Stimulated activated CD4-positive, alpha-beta T cell treated with anti-CD3 and anti-CD28 coated beads, Interleukin-12 subunit alpha, Interleukin-12 subunit beta, amount 100 ng/mL, for 24 hours (primary cell): ENCODE data around the gene KPNA5.
"Not testable (repeated sequence)": the region's sequence is repeated elsewhere in the genome, so short reads cannot be mapped to it uniquely, and the experiment has no call there.

Experiments used
- DNase-seq, 2 experiments: peaks; one replicate each; pipeline ENCODE4 v3.0.0-alpha.2; 2020; ENCODE audit warnings: low read depth in 2 of 2

The KPNA5 gene

DNA sequence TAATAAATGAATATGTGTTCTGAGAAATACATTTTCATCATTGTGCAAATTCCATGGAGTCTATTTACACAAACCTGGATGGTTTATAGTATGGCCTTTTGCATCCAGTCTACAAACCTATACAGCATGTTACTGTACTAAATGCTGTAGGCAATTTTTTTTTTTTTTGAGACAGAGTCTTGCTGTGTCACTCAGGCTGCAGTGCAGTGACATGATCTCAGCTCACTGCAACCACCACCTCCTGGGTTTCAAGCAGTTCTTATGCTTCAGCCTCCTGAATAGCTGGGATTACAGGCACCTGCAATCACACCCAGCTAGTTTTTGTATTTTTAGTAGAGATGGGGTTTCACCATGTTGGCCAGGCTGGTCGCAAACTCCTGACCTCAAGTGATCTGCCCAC lies 22.9 kb downstream of the KPNA5 start:
- DNase-seq = not testable (repeated sequence)

DNA sequence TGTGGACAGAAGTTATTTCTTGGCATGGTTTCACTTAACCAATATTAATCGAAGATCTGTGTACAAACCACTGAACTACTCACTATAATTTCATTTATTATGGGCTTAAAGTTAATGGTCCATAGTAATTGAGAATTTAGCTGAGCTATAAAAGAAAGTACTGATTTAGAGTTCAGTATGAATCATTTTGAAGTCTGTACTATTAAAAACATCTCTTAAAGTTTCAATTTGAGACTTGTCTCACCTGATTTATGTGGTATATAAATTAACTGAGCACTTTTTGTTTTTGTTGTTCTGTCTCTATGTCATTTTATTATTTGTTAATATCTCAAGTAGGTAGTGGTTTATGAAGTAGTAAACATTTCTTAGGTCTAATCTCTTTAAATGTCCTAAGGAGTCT lies 24.9 kb downstream of the KPNA5 start:
- DNase-seq = no peak

DNA sequence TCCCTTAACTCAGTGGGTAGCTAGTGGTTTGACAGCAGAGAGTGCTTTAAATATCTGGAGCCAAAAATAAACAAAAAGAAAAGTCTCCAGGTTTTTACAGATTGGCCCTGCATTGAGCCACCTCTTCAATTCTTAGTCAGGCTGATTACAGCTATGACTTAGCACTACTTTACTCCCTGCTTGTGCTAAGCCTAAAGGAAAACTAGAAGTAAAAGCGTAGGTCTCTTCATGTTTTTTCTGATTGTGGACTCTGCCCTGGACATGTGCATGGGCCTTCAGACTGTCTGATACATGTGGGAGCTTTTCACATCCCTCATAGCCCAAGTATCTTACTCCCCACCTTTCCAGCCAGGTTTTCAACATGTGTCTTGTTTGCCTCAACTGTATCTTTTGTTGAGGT lies 33.3 kb downstream of the KPNA5 start:
- DNase-seq = no peak

DNA sequence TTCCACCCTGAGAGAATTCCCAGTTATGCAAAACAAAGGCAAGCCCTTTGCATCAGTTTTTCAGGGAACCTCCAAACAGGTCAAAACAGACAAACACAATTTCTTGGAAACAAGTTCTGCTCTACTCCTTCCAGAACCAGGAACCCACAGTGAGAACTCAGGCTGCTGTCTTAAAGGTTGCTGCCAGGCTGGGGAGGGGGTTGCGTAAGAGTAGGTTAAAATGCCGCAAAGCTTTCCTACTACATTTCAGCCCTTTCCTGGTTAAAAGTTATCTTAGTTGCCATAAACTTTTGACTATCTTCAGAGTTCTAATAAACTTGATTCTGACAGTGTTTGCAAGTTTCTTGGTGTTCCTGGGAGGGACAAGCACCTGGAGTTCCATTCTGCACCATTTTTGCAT lies 33.8 kb downstream of the KPNA5 start:
- no peak for DNase-seq

DNA sequence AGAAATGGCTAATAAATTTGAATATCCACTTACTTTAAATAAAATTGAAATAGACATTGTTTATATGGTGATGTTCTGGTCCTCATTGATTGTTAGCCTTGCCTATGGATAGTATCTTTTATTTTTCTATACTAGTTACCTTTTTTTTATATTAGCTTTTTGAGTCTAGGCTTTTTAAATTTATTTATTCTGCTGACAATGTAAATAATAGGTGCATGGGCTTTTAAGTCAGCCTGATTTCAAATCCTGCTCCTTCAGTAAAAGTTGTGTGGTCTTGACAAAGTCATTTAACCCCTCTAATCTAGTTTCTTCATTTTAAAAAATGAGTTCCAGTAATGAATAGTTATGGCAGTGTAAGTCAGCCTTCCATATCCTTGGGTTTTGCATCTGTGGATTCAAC lies 45.9 kb downstream of the KPNA5 start:
- no peak for DNase-seq

DNA sequence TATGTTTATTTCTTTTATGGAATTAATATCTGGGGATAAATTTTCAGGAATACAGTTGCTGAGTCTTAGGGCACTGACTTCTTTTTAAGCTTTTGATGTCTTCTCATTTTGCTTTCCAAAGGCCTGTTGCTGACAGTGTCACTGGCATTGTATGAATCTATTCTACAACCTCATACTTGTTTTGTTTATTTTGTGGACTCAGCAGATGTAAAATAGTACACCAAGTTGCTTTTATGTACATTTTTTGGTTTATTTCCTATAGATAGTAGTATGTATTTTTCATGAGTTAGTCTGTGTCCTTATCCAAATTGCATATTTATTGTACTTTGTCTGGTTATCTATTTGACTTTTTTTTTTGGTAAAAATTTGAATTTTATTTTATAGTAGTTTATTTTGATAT lies 49.5 kb downstream of the KPNA5 start:
- DNase-seq = no peak

DNA sequence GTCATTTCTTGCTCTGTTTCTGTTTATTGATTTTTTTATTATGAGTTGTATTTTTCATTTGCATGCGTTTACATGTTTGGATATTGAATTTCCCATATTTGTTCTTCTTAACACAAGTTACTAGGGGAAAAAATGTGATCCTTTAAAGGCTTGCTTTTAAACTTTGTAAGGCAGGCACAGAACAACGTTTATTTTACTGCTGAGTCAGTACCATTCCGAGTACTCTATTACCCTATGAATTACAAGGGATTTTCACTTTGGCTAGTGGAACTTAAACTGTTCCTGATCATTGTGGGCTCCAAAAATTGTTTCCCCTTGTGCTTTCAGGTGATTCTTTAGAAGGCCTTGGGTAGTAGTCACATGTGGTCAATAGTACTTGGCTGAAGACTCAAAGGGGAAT lies 56.0 kb downstream of the KPNA5 start:
- DNase-seq = no peak

DNA sequence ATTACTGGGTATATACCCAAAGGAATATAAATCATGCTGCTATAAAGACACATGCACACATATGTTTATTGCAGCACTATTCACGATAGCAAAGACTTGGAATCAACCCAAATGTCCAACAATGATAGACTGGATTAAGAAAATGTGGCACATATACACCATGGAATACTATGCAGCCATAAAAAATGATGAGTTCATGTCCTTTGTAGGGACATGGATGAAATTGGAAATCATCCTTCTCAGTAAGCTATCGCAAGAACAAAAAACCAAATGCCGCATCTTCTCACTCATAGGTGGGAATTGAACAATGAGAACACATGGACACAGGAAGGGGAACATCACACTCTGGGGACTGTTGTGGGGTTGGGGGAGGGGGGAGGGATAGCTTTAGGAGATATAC lies 59.5 kb downstream of the KPNA5 start:
- DNase-seq = not testable (repeated sequence)

DNA sequence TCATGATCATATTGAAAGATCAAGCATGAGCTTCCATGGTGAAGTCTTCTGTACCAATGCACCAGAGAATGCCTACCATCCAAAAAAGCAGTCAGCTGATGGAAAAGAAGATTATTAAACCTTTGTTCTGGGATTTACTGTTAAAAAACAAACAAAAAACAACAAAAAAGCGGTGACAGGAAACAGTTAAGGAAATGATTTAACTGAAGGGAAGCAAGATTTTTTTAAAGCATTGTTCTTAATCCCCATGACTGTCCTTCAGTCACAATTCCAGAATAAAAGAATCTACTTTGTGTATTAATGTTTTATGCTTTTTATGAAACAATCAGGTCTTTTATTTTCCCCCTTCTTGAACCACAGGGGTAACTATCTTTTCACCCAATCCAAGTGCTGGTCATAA lies 60.6 kb downstream of the KPNA5 start:
- no peak for DNase-seq

DNA sequence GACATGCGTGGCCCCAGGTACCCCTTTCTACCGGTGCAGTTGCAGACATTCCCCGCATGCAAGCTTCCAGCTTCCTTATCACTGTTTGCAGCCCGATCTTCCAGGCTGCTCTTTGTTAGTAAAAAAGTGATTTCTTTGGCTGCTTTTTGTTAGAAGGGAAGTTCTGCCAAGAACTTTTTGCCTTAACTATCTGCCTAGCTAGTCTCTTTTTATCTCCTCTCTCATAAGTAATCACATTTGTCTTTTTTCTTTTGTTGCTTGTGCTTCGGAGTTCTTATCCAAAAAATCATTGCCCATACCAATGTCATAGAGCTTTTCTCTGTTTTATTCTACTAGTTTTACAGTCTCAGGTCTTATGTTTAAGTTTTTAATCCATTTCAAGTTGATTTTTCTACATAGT lies 64.2 kb downstream of the KPNA5 start:
- DNase-seq = no peak

DNA sequence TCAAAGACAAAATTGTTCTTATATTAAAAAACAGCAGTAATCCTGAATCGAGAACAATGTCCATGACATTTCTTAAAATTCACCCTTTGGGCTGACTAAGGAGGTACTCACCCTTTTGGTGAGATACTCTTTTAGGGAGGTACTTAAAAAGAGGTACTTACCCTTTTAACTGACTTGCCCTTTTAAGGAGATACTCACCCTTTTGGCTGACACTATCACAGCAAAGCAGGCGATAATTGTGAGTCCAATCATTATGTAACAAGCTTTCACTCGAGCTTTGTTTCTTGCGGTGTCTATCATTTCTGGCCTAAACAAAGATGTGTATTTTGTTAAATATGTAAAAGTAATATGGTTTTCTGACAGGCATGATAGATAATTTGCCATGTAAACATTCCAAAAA lies 80.8 kb downstream of the KPNA5 start:
- DNase-seq = no peak

DNA sequence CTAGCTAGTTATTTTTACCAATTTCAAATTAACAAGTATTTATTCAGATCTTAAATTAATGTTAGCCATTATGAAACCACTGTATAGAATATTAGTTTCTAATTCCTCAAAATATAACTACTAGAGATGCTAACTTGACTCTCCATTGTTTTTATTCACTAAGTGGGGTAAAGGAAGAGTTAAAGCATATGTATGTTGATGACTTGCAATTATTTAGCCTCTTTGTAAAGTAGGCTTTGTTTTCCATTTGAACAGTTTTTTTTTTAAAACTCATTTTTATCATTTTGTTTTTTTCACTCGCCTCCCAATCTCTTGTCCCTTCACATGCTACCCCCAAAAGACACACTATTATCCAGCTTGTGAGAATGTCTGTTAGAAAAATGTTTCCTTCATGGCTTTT lies 81.2 kb downstream of the KPNA5 start:
- DNase-seq = no peak

DNA sequence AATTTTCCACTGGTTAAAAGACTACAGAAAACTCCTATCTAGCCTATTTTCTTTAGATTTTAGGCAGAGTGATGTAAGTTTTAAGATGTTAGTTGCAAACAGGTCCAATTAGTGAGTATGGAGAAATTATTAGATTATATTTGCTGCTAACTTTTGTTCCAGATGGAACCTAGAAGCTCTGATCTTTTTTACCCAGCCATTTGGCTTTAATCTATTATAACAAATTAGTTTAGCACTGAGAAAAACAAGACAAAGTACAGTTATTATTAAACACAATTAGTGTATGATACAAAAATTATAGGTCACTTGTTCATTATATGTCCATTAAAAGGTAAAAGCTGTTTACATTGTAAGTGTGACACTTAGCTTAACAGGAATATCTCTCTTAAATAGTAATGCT lies 82.0 kb downstream of the KPNA5 start:
- no peak for DNase-seq

DNA sequence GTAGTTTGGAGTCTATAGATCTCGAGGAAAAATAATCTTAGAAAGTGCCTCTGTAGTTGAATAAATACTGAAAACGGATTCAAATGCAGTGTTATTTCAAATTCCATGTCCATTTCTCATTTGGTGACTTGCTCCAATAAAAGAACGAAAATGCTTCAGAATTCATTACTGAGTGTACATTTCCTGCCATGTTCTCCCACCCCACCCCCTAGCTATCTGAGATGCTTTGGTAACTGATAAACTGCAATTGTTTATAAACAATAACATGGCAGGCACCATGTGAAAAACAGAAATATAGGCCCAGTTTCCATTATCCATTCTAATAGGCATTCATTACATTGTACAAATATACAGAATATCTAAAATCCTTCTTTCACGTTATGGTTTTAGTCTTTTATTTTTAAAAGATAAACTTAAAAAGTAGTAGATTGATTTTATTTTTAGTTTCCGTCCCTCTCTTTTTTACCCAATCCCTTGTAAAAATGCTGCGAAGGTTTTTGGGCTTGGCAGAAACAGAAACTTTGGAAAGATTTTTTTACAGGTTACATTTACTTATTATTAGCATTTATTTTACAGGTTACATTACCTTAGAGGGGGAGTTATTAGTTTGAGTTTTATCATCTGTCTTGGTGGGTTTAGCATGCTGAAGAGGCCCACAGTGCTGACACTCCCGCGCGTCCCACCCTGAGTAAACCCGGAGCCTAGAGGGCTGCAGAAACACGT lies 83.1 kb downstream of the KPNA5 start:
- DNase-seq = no peak

DNA sequence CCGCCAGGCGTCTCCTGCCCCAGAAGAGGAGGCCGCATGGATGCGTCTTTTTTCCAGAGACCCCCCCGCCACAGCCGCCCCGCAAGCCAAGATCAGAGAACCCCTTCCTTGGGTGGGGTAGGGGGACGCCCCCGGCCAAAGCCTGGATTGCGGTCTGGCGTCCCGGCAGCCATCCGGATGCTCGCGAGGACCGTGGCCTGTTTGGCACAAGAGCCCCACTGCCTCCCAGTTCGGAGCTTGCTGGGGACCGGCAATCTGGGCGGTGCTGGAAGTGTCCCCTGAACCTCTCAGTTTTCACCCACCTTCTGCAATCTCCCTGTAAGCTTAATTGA lies 83.6 kb downstream of the KPNA5 start:
- no peak for DNase-seq

DNA sequence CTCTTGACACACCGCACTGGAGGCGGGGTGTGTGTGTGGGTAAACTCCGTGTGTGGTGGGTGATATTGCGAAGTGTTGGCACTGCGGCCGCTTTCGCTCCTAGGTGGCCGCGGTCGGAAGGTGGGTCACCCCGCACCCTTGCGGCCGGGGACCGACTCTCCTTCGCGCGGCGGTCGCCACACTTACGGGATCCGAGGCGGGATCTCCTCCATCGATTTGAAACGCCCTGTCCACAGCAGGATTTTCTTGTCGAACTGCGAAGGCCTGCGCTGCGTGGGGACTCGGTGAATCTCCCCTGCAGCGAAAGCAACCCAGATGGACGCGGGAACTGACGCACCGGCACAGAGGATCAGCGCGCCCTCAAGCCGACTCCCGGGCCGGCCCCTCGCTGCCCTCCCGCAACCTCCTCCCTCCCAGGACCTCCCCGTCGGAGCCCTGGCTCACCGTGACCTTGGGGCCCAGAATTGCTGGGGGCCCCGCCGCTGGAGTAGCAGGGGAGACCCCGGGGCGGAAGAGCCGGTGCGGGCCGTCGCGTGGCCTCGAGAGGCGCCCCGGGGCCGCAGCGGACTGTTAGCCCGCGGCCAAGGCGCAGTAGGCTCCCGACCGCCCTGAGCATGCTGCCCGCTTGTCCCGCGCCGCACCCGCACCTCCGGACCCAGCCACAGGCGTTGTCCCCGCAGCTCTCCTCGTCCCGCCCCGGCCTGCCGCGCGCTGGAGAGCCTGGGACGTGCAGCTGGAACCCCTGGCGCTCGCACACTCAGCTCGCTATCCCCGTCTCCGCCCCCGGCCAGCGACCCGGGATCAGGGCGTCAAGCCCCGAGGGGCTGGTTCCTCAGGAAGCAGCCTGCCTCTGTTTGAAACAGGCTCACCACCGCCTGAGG lies 84.2 kb downstream of the KPNA5 start, which contains the start of gene FAM162B:
TSS of gene FAM162B (minus strand) at position 759 of the 881 bp plus-strand sequence. CDS start at position 616, 143 bp downstream.
- no peak for DNase-seq

DNA sequence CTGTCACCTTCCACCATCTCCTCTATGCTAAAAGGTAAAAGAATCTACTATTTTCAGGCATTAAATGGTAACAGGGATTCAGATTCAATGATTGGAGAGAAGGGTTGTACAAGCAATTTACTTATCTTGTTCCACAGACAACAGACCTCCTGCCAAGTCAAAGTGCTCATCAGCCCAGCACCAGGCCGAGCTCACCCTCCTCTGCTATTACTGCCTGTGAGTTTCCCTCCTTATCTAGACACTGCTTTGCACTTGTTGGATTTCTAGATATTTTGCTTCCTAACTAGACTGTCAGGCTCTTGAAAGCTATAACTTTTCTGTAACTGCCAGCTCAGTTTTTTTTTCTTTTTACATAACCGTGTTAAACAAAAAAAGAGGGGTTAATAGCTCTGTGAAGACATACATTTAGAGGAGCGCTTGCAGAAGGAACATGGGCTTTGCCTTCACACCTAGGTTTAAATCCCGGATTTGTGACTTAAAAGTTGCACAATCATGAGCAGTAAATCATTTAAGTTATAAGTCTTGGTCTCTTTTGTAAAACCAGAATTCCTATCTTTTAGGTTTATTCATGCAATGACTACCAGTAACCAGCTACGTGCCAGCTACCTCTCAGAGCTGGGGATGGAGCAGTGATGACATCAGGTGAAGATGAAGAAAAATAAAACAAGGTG lies 85.6 kb downstream of the KPNA5 start:
- DNase-seq = no peak

DNA sequence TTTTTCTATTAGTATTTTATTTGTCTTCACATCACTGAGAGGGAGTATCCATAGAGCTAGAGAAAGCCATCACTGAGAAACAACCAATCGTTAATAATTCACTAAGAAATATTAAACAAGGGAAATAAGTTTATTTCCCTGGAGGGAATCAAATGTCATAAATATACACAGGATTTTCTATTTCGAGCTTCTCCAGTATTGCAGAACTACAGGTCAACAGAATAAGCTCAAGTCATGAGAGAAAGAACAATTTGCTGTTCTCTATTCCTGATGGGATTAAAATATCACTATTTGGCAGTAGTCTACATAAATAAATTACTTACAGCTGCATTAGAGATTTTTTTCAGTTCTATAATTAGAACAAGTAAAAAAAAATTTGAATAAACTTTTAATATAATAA lies 86.7 kb downstream of the KPNA5 start:
- DNase-seq = no peak

DNA sequence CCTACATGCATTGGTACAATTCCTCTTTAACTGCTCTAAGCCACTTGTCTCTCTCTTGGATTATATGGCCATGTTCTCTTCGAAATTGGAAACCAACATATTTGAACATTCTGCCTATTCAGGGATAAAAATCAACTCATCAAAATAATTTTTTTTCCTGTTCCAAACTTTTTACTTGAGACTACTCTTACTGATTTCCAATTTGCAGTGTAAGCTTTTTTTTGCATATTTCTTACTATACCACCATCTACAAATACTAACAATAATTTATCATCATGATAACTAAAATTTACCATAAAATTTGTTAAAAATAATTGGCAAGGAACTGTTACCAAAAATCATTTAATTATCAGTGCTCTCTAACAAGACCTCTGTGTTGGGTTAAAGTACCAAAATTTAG lies 91.4 kb downstream of the KPNA5 start:
- DNase-seq = no peak

DNA sequence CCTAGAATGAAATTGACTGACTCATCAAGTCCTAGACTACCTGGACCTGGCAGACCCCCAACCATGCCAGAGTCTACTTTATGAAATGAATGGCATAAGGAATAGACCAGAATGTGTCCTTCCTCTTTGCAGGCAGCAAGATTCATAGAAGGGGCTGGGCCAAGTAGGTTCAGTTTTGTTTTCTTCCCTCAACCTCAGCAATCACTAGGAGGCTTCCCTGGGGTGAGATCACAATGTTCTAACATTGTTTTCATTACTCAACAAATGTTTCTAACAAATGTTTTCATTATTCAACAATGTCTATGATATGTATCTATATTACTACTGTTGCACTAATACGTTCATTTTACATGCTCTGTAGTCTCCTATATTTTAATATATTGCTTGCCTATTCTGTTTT lies 92.9 kb downstream of the KPNA5 start:
- no peak for DNase-seq

DNA sequence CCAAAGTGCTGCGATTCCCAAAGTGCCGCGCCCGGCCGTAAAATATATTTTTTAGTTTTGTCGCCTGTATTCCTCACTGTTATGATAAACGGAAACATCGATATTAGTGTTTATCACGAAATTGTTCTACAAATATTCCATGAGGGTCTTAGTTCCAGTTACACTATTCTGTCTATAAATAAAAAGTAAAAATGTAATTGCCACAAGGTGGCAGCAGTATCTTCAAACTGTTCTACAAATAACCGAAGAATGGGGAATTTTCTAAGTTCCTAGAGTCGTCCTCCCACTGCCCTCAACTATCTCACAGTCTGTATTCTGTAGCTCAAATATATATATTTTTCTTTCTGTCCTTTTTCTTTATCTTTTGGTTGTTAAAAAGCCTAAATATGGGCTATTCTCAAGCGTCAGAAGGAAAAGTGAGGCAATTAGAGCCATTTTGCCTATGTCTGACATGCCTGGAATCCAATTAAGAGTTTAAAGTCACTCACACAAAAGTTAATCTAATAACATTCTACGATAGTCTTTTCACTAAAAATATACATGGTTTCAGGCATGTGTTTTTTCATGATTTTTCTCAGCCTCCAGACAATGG lies 98.7 kb downstream of the KPNA5 start:
- DNase-seq = no peak

DNA sequence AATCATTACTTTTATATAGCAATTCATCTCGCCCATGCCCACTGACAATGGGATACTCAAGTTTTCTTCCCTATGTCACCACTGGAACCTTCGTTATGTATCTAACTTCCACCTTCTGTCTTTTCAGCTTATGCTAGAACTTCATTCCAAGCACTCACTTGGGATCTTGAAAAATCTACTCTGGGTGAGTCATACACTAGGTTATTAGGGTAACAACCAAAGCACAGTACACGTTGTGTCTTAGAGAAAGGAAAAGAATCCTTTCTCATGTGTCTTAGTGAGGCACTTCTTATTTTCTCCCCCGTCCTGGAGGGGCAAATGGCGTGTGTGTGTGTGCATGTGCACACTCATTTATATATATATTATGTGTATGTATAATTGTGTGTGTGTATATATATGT lies 102.8 kb downstream of the KPNA5 start:
- no peak for DNase-seq
